ENCODE data around the gene CDK5RAP3. TPM values are rescaled to one million over a fixed set of nuclear protein-coding genes. Genes with fewer than 3 reads are reported as not detected.

CDK5RAP3 gene
- total and polyA plus RNA-seq, 2 of the 13 experiments (the other 11 are each of a cell fraction or from before 2014, with no cell fraction given): 128 to 154 TPM

GRCh38 chr17:47952171-47953021 lies 18.5 kb upstream of the CDK5RAP3 start (continued):
- TF ChIP-seq ZBTB25 (CRISPR knock-in tag; IDR thresholded peaks at IDR 0.05) (no peak), KLF12 (CRISPR knock-in tag; IDR thresholded peaks at IDR 0.05; ENCODE audit: borderline replicate concordance) (no peak), ELF3 (CRISPR knock-in tag; IDR thresholded peaks at IDR 0.05) (peak; percentile 97), SNAPC2 (CRISPR knock-in tag; IDR thresholded peaks at IDR 0.05) (0 out of 2 replicates have a peak, but pooled peaks have one; percentile 16), KDM5A (IDR thresholded peaks at IDR 0.05; ENCODE audit: borderline replicate concordance, low read length) (no peak), ZNF616 (CRISPR knock-in tag; IDR thresholded peaks at IDR 0.05; ENCODE audit: low read depth) (no peak), HBP1 (CRISPR knock-in tag; IDR thresholded peaks at IDR 0.05; ENCODE audit: low read depth) (0 out of 2 replicates have a peak, but pooled peaks have one; percentile 55), HOXA3 (CRISPR knock-in tag; IDR thresholded peaks at IDR 0.05) (peak; percentile 71; the same call in 1 of the 2 replicates), CSRNP1 (CRISPR knock-in tag; IDR thresholded peaks at IDR 0.05) (no peak), ZNF549 (CRISPR knock-in tag; IDR thresholded peaks at IDR 0.05) (no peak), ZBTB7B (CRISPR knock-in tag; IDR thresholded peaks at IDR 0.05) (peak; percentile 80), CERS6 (CRISPR knock-in tag; IDR thresholded peaks at IDR 0.05) (no peak), HIVEP1 (CRISPR knock-in tag; IDR thresholded peaks at IDR 0.05) (no peak), SNRNP70 (IDR thresholded peaks at IDR 0.05; ENCODE audit: low read depth, low read length) (no peak), ZNF136 (CRISPR knock-in tag; IDR thresholded peaks at IDR 0.05; ENCODE audit: low read depth) (no peak), SMAD1 (CRISPR knock-in tag; IDR thresholded peaks at IDR 0.05; ENCODE audit: borderline replicate concordance, low read depth) (peak; percentile 84; the same call in 1 of the 2 replicates), PAWR (CRISPR knock-in tag; IDR thresholded peaks at IDR 0.05; ENCODE audit: borderline replicate concordance) (no peak), KMT2B (CRISPR knock-in tag; IDR thresholded peaks at IDR 0.05) (no peak), ZNF704 (CRISPR knock-in tag; IDR thresholded peaks at IDR 0.05; ENCODE audit: borderline replicate concordance) (no peak), SP4 (CRISPR knock-in tag; IDR thresholded peaks at IDR 0.05) (no peak), CEBPG (CRISPR knock-in tag; IDR thresholded peaks at IDR 0.05) (no peak), PHF5A (CRISPR knock-in tag; IDR thresholded peaks at IDR 0.05; ENCODE audit: low read depth, unreplicated experiment) (peak; percentile 93), ZNF776 (CRISPR knock-in tag; IDR thresholded peaks at IDR 0.05) (no peak), TP53 (CRISPR knock-in tag; conservative IDR thresholded peaks at IDR 0.05) (no peak), ZMAT3 (CRISPR knock-in tag; conservative IDR thresholded peaks at IDR 0.05) (peak; percentile 77; the same call in 1 of the 2 replicates)
